Kidney tubule cell (primary cell): ENCODE data around the gene UNC93B1.

Experiments
- DNase-seq: peaks from one replicate; pipeline ENCODE4 v3.0.0-alpha.2; 2018; ENCODE audit warnings: low spot score

UNC93B1 gene

DNA sequence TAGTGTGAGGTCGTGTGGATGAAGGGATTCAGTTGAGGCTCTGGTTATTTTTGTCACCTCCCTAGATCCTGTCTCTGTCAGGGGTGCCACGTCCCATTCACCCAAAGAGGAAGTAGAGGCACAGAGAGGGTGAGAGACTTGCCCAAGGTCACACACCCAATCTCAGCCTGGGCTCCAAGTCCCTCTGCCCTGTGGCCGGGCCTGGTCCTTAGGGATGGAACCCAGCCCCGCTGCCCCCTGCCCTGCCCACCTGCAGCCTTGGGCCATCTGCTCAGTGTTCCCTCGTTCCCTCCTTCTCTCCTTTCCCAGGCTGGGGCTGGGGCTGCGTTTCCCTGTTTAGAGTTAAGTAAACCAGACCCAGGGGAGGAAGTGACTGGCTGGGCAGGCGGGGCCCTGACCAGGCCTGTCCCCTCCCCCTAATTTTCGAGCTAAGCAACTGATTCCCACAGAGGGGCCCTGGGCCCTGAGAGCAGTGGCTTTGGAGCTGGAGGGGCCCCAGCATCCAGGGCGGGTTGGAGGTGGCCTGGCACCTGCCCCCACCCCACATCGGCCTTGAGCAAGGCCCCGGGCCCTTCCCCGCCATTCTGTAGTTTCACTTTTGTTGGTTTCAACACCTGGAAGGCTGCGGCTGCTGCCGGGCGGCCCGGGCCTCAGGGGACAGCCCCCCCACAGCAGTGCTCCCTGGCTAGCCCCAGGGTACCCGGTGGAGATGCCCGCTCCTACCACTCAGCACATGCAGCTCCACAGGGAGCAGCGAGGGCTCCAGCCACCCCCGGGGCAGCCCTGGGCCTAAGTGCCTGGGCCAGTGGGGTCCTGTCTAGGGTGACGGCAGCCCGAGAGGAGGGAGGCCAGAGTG, 36.4 kb upstream of the UNC93B1 start:
- DNase-seq = peak; percentile 44

DNA sequence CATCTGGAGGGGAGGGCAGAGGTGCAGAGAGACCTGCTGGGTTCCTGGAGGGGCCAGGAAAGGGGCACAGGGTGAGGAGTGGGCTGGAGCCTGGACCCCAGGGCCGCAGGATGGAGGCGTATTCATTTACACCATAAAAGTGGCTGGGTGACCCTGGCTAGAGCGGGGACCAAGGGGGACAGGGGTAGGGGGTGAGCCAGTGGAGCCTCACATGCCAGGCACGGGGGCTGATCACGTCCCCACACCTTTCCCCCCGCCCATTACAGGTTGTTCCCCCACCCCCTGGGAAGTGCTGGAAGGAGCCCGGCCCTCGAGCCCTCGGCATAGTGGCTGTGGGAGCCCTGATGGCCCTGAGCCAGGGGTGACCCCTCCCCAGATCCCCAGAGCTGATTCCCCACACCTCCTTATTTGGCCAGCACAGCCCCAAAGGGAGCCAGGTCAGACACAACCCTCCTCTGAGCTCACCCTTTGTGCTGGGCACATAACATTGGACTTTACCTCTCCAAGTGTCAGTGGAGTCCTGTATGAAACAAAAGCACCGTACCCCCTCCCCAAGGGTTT, 35.7 kb upstream of the UNC93B1 start:
- DNase-seq = no peak

DNA sequence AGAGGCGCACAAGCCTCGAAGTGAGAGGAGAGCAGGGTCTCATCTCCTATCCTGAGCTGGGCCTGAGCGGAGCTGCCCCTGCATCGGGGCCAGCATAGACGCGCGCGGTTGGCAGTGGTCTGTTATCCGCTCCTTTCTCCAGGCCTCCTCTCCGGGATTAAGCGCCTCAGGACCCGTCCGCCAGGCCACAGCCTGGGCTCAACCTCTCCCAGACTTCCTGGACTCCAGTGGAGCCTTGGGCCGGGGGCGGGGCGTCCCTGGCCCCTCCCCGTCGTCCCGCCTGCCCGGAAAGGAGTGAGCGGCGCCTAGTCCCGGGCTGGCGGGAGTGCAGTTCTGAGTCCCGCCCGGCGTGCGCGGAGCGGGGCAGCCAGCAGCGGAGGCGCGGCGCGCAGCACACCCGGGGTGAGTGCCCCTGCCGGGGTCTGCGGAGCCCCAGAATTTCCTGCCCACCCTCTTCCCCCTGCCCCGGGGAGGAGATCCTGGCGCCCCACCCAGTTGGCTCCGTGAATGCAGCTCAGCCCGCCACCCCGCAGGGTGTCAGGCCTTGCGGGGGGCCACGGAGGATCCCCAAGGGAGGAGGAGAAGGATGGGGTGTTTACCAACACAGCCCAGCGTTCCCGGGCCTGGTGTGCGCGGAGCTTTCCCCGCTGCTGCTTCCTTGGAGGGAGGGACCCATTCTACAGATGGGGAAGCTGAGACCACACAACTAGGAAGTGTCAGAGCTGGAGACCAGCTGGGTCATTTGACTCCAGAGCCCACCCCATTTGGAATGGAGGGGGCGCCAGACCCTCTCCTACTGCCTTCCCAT, 35.0 kb upstream of the UNC93B1 start, which contains the start of gene TCIRG1:
TCIRG1 (plus strand) TSS at position 308 of the 808 bp plus-strand sequence. CDS start 2,247 bp downstream, outside the sequence.
- peak; percentile 87 for DNase-seq

DNA sequence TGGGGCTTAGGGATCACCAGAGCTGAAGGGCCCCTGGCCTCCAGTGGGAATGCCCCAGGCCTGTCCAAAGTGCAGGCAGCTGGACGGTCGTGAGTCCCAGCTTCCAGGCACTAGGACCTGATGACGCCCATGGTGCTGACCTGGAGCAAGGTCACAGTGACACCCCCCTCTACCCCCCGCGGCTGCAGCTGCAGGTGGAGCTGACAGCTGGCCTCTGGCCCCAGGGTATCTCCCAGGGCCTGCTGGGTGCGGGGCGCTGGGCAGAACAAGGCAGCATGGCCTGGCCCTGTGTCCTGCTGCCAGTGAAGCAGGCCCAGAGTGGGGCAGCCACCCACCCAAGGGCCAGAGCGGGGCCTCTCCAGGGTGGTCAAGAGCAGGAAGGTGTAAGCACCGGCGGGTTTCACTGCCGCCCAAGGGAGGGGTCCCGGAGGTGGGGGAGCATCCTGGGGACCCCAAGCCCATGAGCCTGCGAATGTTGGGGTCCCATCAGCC, 34.4 kb upstream of the UNC93B1 start:
- DNase-seq = no peak

DNA sequence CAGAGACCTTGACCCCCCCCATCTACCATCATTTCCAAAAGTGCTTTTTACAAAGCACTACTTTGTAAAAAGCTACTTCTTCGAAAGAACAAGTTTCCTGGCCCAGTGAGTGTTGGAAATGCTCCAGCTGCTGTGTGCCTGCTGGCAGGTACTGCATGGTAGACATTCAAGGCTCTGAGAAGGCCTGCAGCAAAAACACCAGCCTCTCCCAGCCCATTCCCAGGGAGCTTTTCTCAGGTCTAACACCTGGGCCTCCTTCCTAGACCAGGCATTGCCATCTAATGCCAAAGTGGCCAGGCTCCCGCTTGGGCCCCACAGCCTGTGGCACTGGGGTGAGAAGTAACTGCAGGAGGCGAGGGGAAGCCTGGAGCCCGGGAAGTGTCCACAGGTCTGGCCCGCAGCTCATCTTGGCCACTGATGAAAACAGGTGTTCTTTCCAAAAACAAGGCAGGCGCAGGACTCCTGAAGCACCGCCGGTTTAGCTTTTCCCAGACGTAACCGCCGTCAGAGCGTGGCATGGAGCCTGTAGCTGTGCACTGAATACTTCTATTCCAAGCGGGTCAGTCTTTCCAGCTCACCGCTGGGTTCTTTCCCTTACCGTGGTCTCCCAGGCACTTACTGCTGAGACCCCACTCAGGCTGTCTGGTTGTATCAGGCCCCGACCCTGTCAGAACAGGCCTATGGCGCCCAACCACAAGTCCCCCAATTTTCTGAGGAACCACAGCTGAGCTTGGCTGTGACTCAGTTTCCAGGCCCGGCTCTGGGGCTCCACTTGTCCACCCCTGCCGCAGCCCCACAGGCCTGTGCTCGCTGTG, 33.7 kb upstream of the UNC93B1 start:
- DNase-seq = no peak

DNA sequence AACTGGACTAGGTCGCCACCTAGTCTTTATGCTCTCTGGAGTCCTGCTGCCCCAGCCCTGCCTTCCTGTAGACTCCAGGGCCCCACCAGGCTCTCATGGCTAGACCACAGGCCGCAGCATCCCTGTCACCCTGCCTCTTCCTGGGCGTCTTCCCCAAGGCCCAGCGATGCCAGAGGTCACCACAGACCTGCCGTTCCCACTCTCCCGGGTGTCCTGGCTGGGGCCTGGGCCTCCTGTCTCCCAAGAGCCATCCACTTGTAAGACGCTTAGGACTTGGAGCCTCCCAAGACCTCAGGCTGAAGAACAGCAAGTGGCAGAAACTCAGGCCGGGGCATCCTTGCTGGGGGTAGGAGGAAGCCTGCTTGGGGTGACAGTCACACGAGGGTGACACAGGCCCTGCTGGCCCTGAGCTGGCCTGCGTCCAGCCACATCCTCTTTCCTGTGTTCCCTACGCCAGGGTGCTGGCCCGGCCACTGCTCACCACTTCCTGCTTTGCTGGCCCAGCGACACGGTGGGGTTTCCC, 32.9 kb upstream of the UNC93B1 start:
- DNase-seq = peak; percentile 53

DNA sequence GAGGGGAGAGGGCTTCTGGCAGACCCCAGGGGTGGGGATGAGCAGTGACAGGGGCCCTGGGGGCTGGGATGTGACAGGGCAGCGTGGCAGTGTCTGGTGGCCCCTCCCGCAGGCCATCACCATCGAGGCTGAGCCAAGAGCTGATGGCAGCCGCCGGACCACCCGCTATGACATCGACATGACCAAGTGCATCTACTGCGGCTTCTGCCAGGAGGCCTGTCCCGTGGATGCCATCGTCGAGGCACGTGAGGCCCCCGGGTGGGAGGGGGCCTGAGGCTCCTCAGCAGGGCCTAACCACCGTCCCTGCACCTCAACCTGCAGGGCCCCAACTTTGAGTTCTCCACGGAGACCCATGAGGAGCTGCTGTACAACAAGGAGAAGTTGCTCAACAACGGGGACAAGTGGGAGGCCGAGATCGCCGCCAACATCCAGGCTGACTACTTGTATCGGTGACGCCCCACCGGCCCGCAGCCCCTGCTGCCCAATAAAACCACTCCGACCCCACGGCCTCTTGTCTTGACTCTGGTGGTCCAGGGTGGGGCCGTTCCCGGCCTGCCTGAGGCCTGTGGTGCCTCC, 32.3 kb upstream of the UNC93B1 start:
- no peak for DNase-seq

DNA sequence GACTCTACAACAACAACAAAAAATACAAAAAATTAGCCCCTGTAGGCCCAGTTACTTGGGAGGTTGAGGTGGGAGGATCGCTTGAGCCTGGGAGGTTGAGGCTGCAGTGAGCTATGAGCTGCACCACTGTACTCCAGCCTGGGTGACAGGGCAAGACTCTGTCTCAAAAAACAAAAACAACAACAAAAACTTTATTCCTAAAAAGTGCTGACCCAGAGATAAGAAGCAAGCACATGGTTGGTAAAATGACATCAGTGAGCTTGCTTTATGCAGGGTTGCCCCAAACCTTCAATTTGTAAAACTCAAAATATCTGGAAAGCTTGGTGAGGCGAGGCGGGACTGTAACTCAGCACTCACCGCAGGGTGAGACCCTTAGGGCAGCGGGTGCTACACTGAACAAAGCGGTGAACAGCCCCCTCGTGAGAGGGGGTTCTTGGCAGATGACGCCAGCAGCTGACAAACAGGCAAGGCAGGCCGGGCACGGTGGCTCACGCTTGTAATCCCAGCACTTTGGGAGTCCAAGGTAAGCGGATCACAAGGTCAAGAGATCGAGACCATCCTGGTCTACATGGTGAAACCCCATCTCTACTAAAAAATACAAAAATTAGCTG, 31.5 kb upstream of the UNC93B1 start:
- DNase-seq = no peak

DNA sequence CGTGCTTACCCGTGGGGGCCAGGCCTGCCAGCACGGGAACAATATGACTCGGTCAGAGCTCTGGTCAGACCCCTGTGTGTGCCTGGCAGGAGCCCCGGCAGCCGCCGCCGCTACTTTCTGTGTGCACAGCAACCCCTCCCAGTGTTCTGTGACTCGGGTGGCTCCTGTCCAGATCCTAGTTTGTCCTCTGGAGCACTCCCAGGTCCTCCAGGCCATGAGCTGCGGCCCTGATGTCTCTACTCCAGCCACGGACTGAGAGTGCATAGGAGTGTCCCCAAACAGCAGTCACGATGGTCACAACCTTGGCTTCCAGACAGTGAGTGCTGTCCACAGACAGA, 29.8 kb upstream of the UNC93B1 start:
- DNase-seq = no peak

DNA sequence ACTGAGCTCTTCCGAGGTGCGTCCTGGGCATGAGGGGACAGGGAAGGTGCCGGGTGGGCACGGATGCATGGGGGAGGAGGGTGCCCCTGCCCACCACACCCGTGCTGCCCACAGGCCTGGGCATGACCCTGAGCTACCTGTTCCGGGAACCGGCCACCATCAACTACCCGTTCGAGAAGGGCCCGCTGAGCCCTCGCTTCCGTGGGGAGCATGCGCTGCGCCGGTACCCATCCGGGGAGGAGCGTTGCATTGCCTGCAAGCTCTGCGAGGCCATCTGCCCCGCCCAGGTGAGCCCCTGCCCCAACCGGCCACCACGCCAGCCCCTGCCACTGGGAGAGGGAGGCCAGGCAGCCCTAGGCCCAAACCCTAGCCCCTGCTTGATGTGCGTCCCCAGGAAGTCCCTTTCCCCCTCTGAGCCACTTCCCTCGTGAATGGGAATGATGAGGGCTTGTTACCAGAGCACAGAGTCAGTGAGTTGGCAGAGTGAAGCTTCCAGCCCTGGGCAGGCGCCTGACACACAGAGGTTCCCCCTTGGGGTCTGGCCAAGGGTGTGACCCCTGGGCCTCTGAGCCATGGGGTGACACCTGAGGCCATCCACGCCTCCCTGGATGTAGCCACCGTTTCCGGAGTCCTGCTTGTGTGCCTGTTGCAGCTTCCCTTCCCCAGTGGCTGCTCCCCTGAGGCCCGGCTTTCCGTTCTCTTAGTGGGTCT, 29.3 kb upstream of the UNC93B1 start:
- DNase-seq = no peak

DNA sequence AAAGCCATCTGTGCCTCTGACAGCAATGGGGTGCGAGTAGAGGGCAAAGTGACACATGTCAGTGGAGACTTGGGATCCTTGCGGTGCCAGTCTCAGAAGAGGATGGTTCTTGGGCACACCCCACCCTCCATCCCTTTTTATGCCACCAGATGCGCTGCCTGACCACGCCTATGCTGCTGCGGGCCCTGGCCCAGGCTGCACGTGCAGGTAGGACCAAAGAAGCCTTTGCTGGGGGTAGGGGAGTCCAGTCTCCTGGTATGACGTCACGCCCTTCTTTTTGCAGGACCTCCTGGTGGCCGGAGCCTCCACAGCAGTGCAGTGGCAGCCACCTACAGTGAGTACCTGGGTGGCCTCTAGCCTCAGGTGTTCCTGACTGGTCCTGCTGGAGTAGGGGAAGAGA, 28.1 kb upstream of the UNC93B1 start:
- no peak for DNase-seq

DNA sequence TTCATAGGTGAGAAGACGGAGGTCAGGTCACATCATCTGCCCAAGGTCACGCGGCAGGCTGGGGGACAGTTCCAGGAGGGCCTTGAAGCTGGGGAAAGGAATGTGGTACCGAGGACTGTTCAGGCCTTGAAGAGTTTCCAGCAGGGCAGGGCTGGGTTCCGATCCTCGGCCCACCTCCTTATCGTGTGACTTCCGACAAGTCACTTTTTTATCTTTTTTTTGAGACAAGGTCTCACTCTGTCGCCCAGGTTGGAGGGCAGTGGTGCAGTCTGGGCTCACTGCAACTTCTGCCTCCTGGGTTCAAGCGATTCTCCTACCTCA, 27.2 kb upstream of the UNC93B1 start:
- no peak for DNase-seq

DNA sequence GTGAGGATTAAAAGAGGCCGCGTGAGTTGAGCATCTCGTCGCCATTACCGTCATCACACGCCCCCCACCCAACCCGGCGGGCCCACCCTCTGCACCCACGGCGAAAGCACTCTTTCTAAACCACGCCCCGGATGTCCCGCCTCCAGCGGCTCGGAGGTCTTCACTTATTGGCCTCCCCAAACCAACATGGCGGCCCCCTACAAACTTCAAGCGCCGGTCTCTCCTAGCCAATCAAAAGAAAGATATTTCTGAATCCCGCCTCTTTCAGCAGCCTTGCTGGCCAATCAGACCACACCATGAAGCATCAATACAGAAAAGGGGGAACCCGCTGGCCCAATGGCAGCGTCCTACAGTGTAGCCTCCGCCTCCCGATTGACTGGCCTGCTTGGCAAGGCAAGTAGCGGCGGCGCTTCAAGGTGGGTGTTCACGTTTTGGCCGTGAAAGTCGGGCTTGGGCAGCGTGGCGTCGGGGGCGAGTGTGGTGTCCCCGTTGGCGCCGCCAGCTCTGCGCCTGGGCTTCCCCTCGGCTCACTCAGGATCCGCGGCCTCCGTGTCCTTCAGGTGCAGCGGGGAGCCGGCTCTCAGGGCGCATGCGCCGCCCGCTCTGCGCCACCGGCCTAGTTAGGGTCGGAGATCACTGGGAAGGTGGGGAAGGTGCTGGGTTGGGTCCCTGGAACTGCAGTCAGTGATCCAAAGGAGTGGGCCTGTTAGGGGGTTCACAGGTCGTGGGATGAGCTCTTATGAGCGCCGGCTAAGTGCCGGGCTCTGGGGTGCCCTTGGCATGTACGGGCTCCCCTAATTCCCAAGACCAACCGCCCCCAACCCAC, 26.6 kb upstream of the UNC93B1 start, which contains the start of gene NDUFS8:
NDUFS8 (plus strand) TSS at position 364 of the 826 bp plus-strand sequence. CDS start 1,471 bp downstream, outside the sequence.
- peak; percentile 99 for DNase-seq

DNA sequence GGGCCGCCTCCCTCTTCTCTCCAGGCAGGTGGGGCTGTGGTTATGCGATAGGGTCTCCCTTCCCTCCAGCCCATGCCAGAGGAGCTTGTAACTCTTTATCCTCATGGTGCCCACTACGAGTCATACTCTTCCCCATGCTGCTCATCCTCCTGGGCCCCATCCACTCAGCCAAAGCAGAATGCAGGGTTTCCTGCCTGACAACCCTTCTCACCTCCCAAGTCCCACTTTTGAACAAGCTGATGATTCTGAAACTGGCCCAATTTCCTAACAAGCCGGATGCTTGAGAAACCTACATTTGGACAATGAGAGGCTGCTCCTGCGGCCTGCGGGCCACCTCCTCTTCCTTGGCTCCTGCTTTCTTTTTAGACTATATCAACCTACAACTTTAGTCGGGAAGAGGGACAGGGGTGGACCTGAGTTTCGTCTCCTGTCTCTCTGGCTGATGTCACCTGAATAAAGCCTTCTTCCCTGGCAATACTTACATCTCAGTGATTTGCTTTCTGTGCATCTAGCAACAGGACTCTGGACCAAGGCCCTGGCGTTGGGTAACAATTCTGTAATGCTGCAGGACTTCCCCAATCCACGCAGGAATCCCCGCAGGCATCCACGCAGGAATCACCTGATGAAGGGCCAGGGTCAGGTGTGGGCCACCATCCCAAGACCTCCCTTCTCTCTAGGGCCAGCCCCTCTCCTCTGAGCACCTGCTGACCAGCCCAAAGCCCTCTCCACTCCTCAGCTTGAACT, 25.1 kb upstream of the UNC93B1 start:
- DNase-seq = peak; percentile 82

DNA sequence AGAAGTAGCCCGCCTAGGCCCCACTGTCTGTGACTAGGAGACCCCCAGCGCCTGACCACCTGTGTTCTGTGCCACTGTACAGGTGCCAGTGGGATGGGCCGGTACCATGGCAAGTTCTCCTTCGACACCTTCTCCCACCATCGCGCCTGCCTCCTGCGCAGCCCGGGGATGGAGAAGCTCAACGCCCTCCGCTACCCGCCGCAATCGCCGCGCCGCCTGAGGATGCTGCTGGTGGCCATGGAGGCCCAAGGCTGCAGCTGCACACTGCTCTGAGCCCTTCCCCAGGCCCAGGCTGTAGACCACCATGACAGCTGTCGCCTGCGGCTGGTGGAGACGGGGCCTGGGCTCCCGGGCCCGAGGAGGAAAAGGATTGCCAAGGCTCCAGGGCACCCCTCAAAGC, 23.8 kb upstream of the UNC93B1 start:
- no peak for DNase-seq

DNA sequence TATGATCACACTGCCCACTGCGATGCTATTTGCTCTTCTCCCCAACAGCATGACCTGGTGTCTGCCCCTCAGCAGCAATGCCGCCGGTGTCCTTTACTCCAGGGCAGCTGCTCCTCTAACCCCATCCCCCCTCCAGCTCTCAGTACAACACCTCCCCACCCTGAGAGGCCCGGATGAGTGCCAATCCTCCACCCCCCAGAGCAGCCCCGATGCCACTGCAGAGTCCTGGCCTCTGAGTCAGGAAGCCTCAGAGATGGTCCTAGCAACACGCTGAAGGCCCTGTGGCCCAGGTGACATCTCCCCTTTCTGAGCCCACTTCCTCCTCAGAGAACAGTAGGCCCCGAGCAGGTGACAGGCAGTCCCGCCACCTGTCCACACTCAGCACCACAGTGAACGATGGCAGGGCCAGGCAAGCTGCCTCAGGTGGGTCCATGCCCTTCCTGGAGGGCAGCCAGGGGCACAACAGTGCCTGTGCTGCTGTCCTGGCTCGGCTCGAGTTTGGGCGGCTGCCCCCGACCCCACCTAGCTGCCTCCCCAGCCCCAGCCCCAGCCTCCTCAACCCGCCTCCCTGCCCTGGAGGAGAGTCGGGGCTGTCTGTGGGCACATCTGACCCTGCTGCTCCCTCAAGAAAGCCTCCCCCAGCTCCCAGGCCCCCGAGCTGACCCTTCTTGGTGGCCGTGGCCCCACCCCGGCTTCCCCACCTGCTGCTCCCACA, 22.7 kb upstream of the UNC93B1 start:
- DNase-seq = no peak

DNA sequence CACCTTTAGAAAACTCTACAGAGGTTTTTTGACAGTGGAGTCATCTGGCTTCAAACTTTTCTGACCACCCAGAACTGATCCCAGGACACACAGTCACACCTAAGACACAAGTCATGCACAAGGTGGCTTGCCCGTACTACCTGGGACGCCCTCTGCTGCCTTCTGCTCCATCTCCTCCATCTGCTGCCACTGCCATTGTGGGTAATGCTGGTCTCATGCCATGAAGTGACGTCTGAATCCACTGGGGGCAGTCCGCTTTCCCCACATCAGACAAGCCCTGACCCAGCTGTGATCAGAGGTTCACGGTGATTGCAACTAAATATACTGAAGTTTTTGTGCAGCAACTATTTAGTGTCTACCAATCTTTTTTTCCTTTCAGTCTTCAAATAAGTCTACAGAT, 21.1 kb upstream of the UNC93B1 start:
- no peak for DNase-seq

DNA sequence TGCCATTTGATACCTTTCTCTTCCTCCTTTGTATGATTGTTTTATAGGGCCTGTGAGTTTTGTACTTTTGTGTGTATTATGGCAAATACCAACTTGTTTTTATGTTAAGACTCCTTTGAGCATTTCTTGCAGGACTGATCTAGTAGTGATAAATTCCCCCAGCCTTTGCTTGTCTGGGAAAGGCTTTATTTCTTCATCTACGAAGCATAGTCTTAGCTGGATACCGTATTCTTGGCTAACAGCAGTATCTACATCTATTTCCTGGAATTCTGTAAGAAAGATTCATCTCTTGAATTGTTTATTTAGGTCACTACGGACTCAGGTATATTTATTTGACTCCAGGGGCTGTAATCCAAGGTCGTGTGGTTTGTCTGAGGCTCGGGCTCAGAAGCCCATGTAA, 20.6 kb upstream of the UNC93B1 start:
- DNase-seq = no peak
